Endothelial cell (in vitro differentiated cells): Measurements from ENCODE around the gene AFAP1L2. TPM values are rescaled to one million over a fixed set of nuclear protein-coding genes. Genes with fewer than 3 reads are reported as not detected.

ENCODE experiments used
- DNase-seq: peaks from one replicate; pipeline ENCODE4 v3.0.0; 2021; ENCODE audit warnings: low spot score
- H3K27ac Mint-ChIP-seq: one replicate; pipeline ENCODE4 v1.8.0; 2021; ENCODE audit warnings: mixed read lengths, inconsistent platforms; ENCODE audit not compliant: unreplicated experiment
- H3K27me3 Mint-ChIP-seq: one replicate; pipeline ENCODE4 v1.8.0; 2021; ENCODE audit warnings: mild to moderate bottlenecking, moderate library complexity, mixed read lengths, inconsistent platforms; ENCODE audit not compliant: unreplicated experiment
- H3K36me3 Mint-ChIP-seq: one replicate; pipeline ENCODE4 v1.8.0; 2021; ENCODE audit warnings: mild to moderate bottlenecking, low read depth, mixed read lengths, inconsistent platforms; ENCODE audit not compliant: unreplicated experiment
- H3K4me1 Mint-ChIP-seq: one replicate; pipeline ENCODE4 v1.8.0; 2021; ENCODE audit warnings: mild to moderate bottlenecking, mixed read lengths, inconsistent platforms; ENCODE audit not compliant: unreplicated experiment
- H3K4me3 Mint-ChIP-seq: one replicate; pipeline ENCODE4 v1.8.0; 2021; ENCODE audit warnings: mild to moderate bottlenecking, mixed read lengths, inconsistent platforms; ENCODE audit not compliant: unreplicated experiment
- H3K9me3 Mint-ChIP-seq: one replicate; pipeline ENCODE4 v1.8.0; 2021; ENCODE audit warnings: mixed read lengths, inconsistent platforms; ENCODE audit not compliant: unreplicated experiment
- total RNA-seq: library from RNA; stranded (reverse); fragmentation: NEBNext Ultra II Directional; extraction: Animal tissue kit (Norgen Biotek cat#: 25700); gene quantifications from one replicate; pipeline ENCODE4 v1.2.1, GENCODE V29; 2021; ENCODE audit not compliant: unreplicated experiment
- TF ChIP-seq, protein P1 (sequence below): fragments of 200-600 bp; sonication (generic); IDR thresholded peaks from one replicate; pipeline ENCODE4 v1.5.0; 2021; ENCODE audit warnings: antibody characterized with exemption; ENCODE audit not compliant: unreplicated experiment

Gene AFAP1L2
- total RNA-seq, 1 donor from 2014 or later: 0.77 TPM

DNA sequence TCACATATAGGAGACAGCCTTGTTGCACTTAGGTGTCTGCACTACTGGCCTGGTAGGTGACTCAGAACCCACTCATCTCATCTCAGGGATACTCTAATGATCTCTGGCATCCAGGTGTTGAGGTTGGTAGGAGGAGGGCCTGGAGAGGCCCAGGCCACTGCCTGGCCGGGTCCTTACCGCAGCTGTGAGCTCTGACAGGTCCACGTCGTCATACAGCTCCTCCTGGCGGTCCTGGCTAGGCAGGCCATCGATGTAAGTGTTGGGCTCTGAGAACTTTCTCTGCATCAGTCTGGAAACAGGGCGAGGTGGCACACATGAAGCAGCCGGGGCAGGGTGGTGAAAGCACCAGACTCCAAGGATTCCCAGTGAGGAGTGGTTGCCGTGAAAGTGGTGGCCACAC, 103.1 kb downstream of the AFAP1L2 start:
- H3K36me3 Mint-ChIP-seq: peaks cover 6% of the 10 kb centered on the region
- DNase-seq: no peak
- H3K27me3 Mint-ChIP-seq: peaks cover 9% of the 10 kb centered on the region
- H3K4me3 Mint-ChIP-seq: no peak overlapping the region
- no peak overlapping the region for H3K27ac Mint-ChIP-seq
- H3K4me1 Mint-ChIP-seq: peaks cover 9% of the 10 kb centered on the region
- TF ChIP-seq, protein P1, sequence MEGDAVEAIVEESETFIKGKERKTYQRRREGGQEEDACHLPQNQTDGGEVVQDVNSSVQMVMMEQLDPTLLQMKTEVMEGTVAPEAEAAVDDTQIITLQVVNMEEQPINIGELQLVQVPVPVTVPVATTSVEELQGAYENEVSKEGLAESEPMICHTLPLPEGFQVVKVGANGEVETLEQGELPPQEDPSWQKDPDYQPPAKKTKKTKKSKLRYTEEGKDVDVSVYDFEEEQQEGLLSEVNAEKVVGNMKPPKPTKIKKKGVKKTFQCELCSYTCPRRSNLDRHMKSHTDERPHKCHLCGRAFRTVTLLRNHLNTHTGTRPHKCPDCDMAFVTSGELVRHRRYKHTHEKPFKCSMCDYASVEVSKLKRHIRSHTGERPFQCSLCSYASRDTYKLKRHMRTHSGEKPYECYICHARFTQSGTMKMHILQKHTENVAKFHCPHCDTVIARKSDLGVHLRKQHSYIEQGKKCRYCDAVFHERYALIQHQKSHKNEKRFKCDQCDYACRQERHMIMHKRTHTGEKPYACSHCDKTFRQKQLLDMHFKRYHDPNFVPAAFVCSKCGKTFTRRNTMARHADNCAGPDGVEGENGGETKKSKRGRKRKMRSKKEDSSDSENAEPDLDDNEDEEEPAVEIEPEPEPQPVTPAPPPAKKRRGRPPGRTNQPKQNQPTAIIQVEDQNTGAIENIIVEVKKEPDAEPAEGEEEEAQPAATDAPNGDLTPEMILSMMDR: no peak
- peaks cover 1% of the 10 kb centered on the region for H3K9me3 Mint-ChIP-seq

DNA sequence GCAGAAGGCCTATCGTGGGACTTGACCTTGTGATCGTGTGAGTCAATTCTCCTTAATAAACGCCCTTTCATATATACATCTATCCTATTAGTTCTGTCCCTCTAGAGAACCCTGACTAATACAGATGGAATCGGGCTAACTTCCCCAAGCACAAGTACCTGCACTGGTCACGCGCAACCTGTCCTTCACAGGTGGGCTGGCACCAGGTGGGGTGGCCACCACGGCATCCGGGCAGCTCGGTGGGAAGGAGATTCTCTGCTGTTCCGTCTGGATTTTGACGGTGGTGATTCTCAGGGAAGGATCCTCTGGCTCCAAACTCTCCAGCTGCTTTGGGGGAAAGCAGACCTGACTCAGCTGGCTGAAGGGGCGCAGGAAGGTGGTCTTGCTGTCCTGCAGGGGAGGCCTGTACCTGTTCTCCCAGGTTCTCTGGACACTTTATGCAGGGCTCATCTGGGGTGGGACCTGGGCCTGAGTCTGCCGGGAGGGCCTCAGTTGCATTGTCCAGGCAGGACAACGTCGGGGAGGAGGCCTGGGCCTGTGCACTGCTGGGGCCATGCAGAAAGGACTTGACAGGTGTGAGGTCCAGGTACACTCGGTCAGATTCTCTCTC, 104.2 kb downstream of the AFAP1L2 start:
- H3K27ac Mint-ChIP-seq: no peak overlapping the region
- H3K27me3 Mint-ChIP-seq: peaks cover 9% of the 10 kb centered on the region
- TF ChIP-seq, protein P1: no peak
- H3K9me3 Mint-ChIP-seq: peaks cover 12% of the 10 kb centered on the region
- no peak for DNase-seq
- H3K4me3 Mint-ChIP-seq: no peak overlapping the region
- H3K4me1 Mint-ChIP-seq: peaks cover 9% of the 10 kb centered on the region
- peaks cover 16% of the 10 kb centered on the region for H3K36me3 Mint-ChIP-seq

DNA sequence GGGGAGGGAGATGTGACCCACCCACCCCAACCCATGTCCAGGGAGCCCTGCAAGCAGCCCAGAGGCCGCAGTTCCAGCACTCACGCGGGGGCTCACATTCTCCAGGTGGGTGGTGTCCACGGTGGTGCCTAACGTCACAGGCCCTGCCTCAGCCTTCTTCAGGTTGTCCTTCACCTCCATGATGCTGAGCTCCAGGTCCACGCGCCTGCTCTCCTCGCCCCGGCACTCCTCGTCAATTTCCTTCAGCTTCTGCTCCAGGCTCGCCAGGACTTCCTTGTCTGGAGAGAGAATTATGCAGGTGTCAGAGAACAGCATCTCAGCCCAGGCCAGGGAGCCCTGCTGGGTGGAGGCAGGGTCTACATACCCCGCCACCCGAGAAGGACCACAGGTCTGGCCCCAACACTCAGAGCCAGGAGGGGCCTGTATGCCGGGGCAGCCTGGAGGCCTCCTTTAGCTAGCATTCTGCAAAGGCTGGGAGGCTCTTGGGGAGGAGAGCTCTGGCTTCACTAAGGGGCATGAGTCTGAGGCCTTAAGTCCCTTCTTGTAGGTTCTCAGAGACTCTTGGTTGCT, 107.1 kb downstream of the AFAP1L2 start:
- TF ChIP-seq, protein P1: no peak
- Mint-ChIP-seq H3K4me1 (peaks cover 5% of the 10 kb centered on the region), H3K36me3 (peaks cover 23% of the 10 kb centered on the region), H3K4me3 (no peak overlapping the region), H3K27me3 (peaks cover 1% of the 10 kb centered on the region), H3K9me3 (peaks cover 16% of the 10 kb centered on the region), H3K27ac (no peak overlapping the region)
- no peak for DNase-seq

DNA sequence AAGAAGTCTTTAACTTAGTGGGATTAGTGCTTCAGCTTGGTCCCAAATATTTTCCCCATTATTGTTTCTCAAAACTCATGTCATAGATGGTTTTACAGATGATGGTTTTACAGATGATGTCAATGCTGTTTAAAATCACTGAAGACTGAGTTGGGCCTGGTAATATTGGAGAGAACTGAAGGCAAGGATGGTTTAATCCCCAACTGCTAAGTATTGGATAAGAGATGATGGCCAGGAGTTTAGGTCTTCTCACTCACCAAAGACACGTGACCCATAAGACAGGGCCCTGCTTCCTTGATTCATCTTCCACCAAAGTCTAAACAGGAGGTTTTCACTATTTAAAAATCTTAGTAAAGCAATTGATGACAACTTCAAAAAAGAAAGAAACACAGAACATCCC, 108.9 kb downstream of the AFAP1L2 start:
- H3K4me3 Mint-ChIP-seq: no peak overlapping the region
- no peak for DNase-seq

DNA sequence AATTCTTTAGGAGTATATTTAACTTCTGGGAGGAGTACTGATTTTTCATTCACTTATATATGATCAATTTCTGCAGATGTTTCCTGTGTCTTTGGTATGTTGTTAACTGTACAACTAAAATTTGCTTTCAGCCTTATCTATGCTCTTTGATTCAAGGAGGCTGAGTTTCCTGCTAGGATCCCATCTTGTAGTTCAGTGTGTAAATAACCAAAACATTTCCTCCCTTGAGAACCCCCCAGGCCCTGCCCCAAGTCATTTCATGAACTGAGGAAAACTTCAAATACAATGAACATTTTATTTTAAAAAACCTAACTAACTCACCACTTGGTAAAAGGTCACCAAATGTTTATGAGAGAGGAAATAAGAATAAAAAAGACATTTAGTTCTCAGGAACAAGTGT, 109.8 kb downstream of the AFAP1L2 start:
- Mint-ChIP-seq H3K9me3 (peaks cover 16% of the 10 kb centered on the region), H3K27ac (no peak overlapping the region), H3K27me3 (peaks cover 2% of the 10 kb centered on the region), H3K4me3 (no peak overlapping the region), H3K36me3 (peaks cover 27% of the 10 kb centered on the region), H3K4me1 (peaks cover 5% of the 10 kb centered on the region)
- no peak for DNase-seq
- TF ChIP-seq, protein P1: no peak

More for the DNA sequence above, 108.9 kb downstream of the AFAP1L2 start:
- Mint-ChIP-seq H3K36me3 (peaks cover 26% of the 10 kb centered on the region), H3K9me3 (peaks cover 16% of the 10 kb centered on the region), H3K27ac (no peak overlapping the region), H3K27me3 (peaks cover 2% of the 10 kb centered on the region), H3K4me1 (peaks cover 5% of the 10 kb centered on the region)
- TF ChIP-seq, protein P1: no peak
